Thoracic aorta (tissue), 2 donors: ENCODE data around the gene ODF2L. TPM values are rescaled to one million over a fixed set of nuclear protein-coding genes. Genes with fewer than 3 reads are reported as not detected.

Experiments
- ATAC-seq: fragments of 150-250 bp; one replicate; pipeline ENCODE4 v1.8.0; 2017; ENCODE audit warnings: low read depth; ENCODE audit not compliant: insufficient number of reproducible peaks, low FRiP score
- DNase-seq: peaks from one replicate; pipeline ENCODE4 v3.0.0-alpha.2; 2020; ENCODE audit warnings: low spot score
- H3K27ac ChIP-seq, 2 donors: fragments of 200-600 bp; sonication (generic); 1 replicate in 1 of 2; 2 replicates in 1 of 2; pipeline ENCODE4 v1.5.1; 2016; ENCODE audit warnings: mild to moderate bottlenecking in 2 of 2, moderate library complexity in 2 of 2
- H3K27me3 ChIP-seq: fragments of 200-600 bp; sonication (generic); replicated peaks from 2 replicates; pipeline ENCODE4 v1.6.0; 2016; ENCODE audit warnings: mild to moderate bottlenecking; ENCODE audit not compliant: insufficient read depth
- H3K36me3 ChIP-seq: fragments of 200-600 bp; sonication (generic); one replicate; pipeline ENCODE4 v1.5.1; 2016
- H3K4me1 ChIP-seq, 2 donors: fragments of 200-600 bp; sonication (generic); 1 replicate in 1 of 2; 2 replicates in 1 of 2; pipeline versions ENCODE4 v1.5.1 to v1.6.0; 2016; ENCODE audit warnings: low read depth in 2 of 2, mild to moderate bottlenecking in 1 of 2; ENCODE audit not compliant: control insufficient read depth in 1 of 2
- H3K4me3 ChIP-seq: fragments of 200-600 bp; sonication (generic); 2 replicates; pipeline ENCODE4 v1.5.1; 2016; ENCODE audit warnings: mild to moderate bottlenecking
- H3K9me3 ChIP-seq: fragments of 200-600 bp; sonication (generic); 2 replicates; pipeline ENCODE4 v1.5.1; 2016
- CTCF ChIP-seq: fragments of 200-600 bp; sonication (generic); IDR thresholded peaks from one replicate; pipeline ENCODE4 v1.5.1; 2019; ENCODE audit warnings: antibody characterized with exemption
- total RNA-seq, 2 donors: library from RNA; depleted of rRNA; stranded (reverse); fragments of >200 nt; gene quantifications; one replicate each; pipeline versions ENCODE4 v1.1.0 to v1.2.3, GENCODE V29; 2016

Gene ODF2L
- total RNA-seq, 2 donors from 2014 or later, result 45.6 to 74.5 TPM

DNA sequence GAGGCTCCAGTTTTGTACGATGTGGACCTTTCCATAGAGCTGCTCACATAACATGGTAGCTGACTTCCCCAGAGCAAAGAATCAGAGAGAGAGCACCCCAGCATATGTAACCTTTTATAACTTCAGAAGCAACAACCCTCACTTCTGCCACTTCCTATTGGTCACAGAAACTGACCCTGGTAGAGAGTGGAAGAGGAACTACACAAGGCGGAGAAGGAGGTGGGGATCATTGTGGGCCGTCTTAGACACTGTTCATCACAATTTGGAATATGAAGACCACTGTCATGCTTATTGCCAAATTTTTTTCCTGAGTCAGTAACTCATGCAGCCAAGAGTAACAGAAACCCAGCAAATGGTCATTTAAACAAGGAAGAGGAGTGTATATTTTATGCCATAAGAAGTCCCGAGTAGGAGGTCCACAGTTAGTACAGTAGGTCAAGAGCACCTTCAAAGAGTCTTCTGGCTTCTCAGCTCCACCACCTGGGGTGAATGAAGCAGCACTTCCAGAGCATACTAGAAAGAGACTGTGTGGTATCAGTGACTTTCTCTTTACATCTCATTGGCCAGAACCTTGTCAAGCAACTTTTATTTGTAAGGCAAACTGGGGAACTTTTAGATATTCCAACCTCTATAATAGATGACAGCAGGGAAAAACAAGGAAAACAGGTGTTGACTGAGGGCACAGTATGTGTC is 71.8 kb downstream of the ODF2L start:
- ATAC-seq (no peak), DNase-seq (no peak)
- Histone ChIP-seq H3K9me3 (no peaks in the 10 kb centered on the region), H3K4me1 (no peaks in the 10 kb centered on the region), H3K27me3 (no peaks in the 10 kb centered on the region), H3K27ac (no peak overlapping the region), H3K4me3 (no peak overlapping the region), H3K36me3 (no peaks in the 10 kb centered on the region)
- TF ChIP-seq CTCF, result no peak

GRCh38 chr1:86322241-86322640 is 73.9 kb downstream of the ODF2L start:
- H3K4me3 ChIP-seq, result no peak overlapping the region
- no peaks in the 10 kb centered on the region for H3K27me3 ChIP-seq
- no peak for TF ChIP-seq CTCF
- DNase-seq (no peak), ATAC-seq (no peak)
- H3K4me1 ChIP-seq, result no peaks in the 10 kb centered on the region
- H3K27ac ChIP-seq, result no peak overlapping the region
- no peaks in the 10 kb centered on the region for H3K36me3 ChIP-seq
- H3K9me3 ChIP-seq, result no peaks in the 10 kb centered on the region

DNA sequence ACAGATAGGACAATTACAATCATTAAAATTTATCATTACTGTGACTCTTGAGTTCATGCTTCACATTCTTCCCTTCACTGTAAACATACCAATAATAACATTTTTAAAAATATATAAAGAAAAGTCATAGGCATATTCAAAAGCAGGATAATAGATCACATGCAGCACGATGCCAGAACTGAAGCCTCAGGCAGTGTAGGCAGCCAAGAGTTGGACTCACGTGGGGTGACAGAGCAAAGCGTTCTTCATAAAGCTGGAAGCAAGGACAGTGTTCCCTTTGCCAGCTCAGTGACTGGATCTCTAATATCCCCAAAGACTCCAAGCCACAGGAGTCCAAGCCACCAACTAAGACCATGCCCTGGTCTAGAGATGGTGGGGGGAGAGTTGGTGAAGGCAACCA is 77.7 kb downstream of the ODF2L start:
- no peaks in the 10 kb centered on the region for H3K4me1 ChIP-seq
- no peak overlapping the region for H3K27ac ChIP-seq
- no peak for TF ChIP-seq CTCF
- ATAC-seq (no peak), DNase-seq (no peak)
- H3K9me3 ChIP-seq, result no peaks in the 10 kb centered on the region
- H3K27me3 ChIP-seq, result no peaks in the 10 kb centered on the region
- H3K36me3 ChIP-seq, result no peaks in the 10 kb centered on the region
- H3K4me3 ChIP-seq, result no peak overlapping the region

DNA sequence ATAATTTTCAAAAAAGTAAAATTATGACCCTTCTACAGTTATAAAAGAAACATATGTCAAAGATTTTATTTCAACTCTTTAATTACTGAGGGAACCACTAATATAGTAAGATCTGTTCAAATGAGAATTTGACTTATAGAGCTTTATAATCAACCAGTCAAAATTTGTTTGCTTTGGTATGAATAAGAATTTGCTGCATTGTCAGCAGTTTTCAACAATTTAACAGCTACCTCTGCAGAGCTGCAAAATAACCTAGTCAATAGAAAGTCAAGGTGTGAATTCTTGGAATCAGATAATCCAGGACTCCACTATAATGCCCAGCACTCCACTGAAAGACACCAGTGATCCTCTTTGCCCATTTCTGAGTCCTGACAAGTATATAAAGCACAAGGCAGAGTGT is 78.2 kb downstream of the ODF2L start:
- no peak for ATAC-seq
- Histone ChIP-seq H3K4me1 (no peaks in the 10 kb centered on the region), H3K27ac (no peak overlapping the region), H3K36me3 (no peaks in the 10 kb centered on the region), H3K4me3 (no peak overlapping the region), H3K27me3 (no peaks in the 10 kb centered on the region), H3K9me3 (no peaks in the 10 kb centered on the region)
- DNase-seq, result no peak
- no peak for TF ChIP-seq CTCF

DNA sequence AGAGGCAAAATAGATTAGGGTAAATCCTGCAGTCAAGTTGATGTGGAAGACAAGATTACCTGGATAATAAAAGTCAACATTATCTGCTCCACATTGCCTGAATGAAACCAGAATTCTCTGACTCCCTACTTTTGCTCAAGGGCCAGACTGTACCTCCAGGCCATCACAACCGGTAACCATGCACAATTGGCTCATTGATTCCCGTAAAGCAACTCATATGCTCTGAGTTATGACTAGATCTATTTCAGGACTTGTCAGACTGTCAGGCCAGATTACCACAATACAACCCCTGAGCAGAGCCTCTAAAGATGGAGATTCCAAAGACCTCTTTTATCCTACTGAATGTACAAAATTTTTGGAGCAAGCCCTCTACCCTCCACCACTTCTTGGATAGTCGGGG is 90.4 kb downstream of the ODF2L start:
- DNase-seq (no peak), ATAC-seq (no peak)
- Histone ChIP-seq H3K4me3 (no peak overlapping the region), H3K9me3 (no peaks in the 10 kb centered on the region), H3K4me1 (no peaks in the 10 kb centered on the region), H3K36me3 (no peaks in the 10 kb centered on the region), H3K27ac (no peak overlapping the region), H3K27me3 (no peaks in the 10 kb centered on the region)
- no peak for TF ChIP-seq CTCF
